Measurements from ENCODE around the gene NPAS2.
A peak's percentile ranks its signal among the peaks of the same experiment; 100 is the strongest.

The NPAS2 gene

GRCh38 chr2:100919316-100919715, 99.4 kb downstream of the NPAS2 start:
- peak in 1 of 2 donors; percentile 37 for DNase-seq

GRCh38 chr2:100921685-100922161, 101.8 kb downstream of the NPAS2 start:
- no peak for DNase-seq

- DNase-seq = no peak
Observed at GRCh38 chr2:100923461-100924060, 103.6 kb downstream of the NPAS2 start.

DNA sequence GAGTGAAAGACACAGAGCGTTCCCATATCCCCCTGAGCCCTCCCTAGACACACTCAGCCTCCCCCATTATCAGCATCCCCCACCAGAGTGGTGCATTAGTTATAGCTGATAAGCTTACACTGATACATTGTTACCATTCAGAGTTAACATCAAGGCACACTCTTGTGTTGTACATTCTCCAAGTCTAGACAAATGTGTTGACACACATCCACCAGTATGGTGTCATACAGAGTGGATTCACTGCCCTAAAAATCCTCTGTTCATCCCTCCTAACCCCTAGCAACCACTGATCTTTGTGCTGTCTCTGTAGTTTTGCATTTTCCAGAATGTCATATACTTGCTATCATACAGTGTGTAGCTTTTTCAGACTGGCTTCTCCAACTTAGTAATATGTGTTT, 104.2 kb downstream of the NPAS2 start:
- DNase-seq = no peak

DNA sequence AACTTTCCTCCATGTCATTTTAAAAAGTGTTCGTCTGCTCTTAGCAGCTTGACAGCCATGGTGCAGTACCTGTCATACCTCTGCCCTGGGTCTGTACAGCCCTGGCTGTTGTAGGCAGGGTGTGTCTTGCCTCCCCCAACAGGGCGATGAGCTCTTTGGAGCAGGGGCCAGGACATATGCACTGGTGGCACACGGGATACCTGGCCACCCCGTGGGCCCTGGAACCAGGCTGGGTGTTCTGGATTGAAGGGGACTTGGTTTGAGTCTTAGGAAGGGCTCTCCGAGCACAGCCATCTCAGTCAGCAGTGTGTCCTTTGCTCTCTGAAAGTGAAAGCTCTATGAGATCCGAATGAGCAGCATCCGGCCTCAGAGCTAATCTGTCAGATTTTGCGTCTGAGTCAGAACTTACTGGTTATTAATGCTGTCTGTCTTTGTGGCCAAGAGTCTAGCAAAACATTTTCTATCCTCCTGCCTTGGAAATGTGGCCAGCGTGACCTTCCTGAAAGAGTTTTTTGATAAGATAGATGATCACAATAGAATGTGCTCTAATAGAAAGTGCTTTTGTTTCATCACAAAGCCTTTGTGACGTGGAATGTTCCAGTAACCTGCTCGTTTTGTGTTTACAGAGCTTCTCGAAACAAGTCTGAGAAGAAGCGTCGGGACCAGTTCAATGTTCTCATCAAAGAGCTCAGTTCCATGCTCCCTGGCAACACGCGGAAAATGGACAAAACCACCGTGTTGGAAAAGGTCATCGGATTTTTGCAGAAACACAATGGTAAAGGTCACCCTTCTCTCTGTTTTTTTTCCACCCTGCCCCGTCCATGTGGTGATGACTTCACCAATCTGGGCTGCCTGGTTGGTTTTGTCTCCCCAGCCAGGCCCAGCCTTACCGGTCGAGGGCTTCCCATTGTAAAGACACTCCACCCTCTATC, 104.8 kb downstream of the NPAS2 start:
- DNase-seq = peak in 1 of 2 donors; percentile 6

DNA sequence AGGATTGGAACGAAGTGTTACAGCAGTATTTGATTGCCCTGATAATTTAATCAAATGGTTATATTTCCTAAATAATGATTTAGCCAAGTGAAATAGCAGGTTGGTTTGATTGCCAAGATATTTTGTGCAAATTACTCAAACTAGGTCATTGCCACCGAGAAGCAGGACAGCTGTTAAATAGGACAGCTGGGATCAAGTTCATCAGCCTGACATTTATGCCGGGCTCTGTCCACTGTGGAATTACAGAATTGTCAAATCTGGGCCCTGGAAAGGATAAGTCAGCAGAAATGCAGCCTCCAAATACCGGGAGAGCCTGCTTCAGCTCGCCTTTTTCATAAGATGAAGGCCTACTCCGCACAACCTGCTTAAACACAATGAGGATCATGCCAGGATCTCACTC, 108.3 kb downstream of the NPAS2 start:
- no peak for DNase-seq

- no peak for DNase-seq
Observed at GRCh38 chr2:100929147-100929546, 109.2 kb downstream of the NPAS2 start.

GRCh38 chr2:100934504-100935371, 114.8 kb downstream of the NPAS2 start:
- DNase-seq = no peak

DNA sequence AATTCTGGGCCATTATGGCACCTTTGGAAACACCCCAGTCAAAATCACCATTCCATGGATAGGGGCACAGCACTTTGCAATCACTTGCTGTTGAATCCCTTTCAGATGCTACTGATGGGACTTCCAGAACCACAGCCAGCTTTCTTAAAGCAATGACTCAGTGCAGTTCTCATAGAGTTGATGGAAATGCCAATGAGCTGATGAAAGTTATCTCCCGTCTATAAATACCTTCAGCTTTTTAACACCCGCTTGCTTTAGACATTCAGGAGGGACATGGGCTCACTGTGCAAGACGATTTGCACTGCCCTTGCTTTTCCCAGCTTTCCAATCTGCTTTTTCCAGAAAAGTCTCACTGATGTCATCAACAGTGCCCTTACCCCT, 115.4 kb downstream of the NPAS2 start:
- DNase-seq = no peak

GRCh38 chr2:100936070-100936741, 116.3 kb downstream of the NPAS2 start:
- no peak for DNase-seq

GRCh38 chr2:100936972-100937542, 117.1 kb downstream of the NPAS2 start:
- DNase-seq = no peak

DNA sequence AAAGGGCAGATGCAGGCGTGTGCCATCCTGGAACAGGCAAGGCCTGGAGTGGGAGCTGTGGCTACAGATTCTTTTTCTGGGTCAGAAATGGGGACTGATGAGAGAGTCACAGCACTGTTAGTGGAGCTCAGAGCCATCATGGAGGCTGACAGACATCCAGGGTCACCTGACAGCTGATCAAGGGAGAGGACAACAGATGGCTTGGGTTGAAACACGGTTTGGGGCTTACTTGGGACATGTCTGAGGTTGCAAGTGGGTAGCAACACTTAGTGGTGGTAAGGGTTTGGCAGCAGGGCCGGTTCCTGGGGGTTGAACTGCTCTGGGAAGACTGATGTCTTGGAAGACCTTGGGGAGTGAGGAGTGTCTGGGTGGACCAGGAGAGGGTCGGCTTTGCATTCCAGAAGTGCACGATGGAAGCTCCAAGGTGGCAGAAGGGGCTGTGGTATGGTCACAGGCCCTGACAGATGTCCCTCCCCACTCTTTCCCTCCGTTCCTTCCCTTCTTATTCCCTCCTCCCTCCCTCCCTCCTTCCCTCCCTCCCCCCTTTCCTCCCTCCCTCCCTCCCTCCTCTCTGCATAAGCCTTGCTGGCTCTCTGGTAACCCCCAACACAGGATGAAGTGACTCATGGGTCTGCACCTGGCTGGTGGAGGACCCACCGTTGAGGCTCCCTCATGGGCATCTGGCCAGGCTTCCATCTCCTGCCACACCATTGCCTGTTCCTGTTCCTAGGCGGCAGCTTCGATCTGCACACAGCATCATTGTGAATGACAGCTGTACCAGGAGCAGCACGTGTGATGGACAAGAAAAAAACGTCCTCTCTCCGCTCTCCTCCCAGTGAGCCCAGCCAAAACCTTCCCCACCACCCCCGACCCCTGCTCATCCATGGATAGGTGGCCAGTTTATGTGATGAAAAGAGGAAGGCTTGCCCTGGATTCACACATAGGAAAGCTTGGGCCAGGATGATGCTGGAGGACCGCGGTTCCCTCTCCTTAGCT, 118.4 kb downstream of the NPAS2 start:
- no peak for DNase-seq

DNA sequence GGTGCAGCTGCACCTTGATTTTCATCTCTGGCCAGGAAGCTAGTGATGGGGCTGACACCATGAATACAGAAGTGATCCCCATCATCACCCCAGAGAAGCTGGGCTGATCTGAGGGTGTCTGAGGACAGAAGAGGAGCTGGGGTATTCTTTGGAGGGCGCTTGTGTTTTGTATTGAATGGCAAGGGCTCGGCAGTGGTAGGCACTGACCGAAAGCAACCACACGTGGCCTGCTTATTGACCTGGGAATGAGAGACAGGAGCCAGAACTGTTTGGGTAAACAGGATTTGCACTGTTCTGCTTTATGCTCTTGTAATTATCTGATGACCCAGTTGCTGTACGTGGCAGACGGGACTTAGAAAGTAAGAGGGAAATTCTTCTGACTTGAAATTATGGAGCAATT, 119.5 kb downstream of the NPAS2 start:
- DNase-seq = no peak

DNA sequence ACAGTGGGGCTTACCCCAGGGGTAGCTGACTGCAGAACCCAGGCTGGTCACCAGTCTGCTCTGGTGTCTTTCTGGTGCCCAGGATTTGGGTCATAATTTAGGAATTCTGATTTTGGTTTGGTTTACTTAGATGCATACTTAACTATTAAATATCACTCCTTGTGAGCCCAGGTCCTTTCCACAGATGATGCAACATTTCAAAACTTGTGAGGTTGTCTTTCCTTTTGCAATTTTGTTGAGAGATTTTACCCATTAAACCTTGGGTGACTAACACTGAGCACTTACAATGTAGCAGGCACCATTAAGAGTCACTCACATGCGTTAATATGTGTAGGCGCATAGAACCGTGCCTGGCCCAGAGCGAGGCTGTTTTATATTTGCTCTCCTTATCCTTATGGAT, 120.3 kb downstream of the NPAS2 start:
- DNase-seq = no peak

DNA sequence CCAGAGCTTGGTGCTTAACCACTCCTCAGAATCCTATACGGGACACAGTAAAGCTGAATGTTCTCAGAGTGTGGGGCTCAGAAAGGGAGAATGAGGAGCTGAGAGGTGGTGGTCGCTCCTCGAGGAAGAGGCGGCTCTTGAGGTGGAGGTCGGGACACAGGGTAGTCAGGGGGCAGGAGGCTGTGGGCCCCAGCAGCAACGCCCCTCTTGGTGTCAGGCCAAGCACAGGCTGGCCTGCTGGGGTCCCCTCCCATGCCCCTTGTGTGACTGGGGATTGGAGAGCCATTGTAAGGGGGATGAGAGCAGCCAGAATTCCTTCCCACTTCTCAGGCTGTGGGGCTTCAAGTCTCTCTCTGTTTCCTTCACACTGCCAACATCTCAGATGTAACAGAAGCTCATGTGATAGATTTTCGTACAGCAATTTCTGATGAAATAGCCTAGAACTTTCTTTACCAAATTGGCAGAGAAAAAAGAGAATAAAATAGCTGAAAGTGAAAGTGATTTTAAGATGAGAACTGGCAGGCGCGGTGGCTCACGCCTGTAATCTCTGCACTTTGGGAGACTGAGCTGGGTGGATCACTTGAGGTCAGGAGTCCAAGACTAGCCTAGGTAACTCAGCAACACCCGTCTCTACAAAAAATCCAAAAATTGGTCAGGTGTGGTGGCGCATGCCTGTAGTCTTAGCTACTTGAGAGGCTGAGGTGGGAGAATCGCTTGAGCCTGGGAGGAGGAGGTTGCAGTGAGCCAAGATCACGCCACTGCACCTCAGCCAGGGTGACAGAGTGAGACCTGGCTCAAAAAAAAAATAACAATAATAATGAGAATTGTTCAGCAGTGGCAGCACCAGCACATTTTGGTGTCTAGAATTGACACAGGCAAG, 121.1 kb downstream of the NPAS2 start:
- no peak for DNase-seq

- no peak for DNase-seq
Observed at GRCh38 chr2:100941646-100942240, 121.8 kb downstream of the NPAS2 start.

- no peak for DNase-seq
Observed at GRCh38 chr2:100944617-100945432, 124.9 kb downstream of the NPAS2 start.

DNA sequence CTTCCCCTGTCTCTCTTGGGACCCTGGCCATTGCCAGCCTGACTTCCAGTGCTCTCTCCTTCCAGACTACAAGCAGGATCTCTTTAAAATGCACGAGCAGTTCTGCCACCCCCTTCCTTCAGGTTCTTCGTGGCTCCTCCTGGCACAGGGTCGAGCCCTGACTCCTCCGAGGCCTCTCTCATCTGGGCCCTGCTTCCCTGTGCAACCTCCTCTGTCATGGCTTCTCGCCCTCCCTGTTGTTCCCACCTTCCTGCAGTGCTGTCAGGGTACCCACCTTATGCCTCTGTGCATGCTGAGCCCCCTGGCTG, 125.4 kb downstream of the NPAS2 start:
- DNase-seq = no peak
